T follicular helper cell (primary cell): ENCODE data around the gene ENDOD1.

ENCODE experiments used
- DNase-seq: peaks from one replicate; pipeline ENCODE4 v3.0.0-alpha.2; 2020; ENCODE audit warnings: low read depth

Gene ENDOD1

DNA sequence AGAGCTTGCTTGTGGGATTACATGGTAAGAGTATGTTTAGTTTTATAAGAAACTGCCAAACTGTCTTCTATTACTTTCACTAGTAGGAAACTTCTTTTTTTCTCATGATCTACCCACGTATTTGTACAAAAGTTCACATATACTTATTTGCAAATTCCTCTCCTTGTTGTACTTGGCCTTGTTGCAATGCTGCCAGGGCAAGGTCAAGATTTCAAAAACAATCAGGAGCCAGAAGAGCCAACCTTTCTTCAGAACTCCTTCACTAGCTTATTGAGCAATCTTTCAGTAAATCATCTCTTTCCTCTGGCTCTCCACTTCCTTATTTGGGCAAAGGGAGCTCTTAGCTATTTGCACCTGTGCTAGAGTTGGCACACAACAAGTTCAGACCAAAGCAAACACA lies 13.2 kb upstream of the ENDOD1 start:
- no peak for DNase-seq

DNA sequence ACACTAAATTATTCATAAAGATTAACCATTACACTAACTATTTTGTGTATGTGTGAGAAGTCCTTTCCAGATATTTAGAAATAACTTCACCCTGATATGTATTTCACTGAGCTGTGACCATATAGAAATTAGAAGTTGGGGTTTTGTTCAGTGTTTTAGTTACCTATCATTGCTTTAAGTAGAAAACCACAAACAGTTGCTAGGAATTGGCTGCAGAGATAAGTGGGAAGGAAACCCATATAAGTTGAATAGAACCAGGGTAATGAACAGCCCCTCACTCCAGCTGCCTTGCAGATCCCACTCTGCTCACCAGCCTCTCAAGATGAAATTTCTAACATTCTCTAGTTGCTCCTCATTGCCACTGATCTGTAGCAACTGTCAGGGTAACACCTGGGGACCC lies 12.7 kb upstream of the ENDOD1 start:
- no peak for DNase-seq

DNA sequence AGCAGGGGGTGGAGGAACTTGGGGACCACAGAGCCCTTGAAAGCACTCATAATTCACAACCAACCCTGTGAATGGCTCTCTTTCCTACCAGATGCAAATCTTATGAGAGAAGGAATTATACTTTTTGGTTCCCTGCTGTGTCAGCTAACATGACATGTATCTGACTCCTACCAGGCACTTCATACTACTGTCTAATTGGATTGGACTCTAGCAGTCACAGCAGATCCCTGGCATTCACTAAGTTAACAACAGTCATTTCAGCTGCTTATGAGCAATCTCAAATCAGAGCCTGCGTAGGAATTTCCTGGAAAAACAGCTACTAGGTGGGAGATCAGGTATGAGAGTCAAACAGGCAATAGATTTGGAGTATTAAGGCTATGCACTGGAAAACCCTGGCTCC lies 11.1 kb upstream of the ENDOD1 start:
- DNase-seq: no peak

DNA sequence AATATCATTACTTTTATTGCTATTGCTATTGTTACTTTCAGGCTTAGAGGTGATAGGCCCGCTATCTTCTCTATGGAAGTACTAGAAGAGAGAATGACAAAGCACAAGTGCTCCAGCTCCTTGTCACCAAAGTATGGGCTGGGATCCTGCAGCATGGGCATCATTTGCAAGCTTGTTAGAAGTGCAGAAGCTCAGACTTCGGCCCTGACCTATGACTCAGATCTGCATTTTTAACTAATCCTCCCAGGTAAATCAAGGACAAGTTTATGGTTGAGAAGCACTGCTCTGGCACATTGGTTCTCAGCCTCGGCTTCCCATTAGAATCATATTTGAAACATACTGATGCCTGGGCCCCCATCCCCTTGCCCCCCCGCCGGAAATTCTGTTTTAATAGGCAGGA lies 8.6 kb upstream of the ENDOD1 start:
- no peak for DNase-seq

DNA sequence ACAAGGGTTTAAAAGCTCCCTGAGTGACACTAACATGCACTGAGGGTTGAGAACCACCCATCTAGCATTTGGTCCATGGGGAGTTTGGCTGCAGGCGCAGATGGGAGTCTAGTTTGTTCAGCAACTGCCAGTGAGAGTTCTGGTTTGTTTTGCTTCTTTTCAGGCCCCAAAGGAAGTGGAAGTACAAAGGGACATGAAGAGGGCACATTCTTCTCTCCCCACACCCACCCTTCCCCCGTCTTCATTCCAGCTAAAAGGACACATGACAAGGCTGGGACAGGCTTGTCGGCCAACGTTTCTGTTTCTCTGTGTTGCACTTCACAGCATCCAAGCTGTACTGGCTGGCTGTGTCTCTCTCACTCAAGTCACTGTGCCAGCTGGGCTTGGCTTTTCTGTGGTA lies 8.2 kb upstream of the ENDOD1 start:
- DNase-seq: no peak

DNA sequence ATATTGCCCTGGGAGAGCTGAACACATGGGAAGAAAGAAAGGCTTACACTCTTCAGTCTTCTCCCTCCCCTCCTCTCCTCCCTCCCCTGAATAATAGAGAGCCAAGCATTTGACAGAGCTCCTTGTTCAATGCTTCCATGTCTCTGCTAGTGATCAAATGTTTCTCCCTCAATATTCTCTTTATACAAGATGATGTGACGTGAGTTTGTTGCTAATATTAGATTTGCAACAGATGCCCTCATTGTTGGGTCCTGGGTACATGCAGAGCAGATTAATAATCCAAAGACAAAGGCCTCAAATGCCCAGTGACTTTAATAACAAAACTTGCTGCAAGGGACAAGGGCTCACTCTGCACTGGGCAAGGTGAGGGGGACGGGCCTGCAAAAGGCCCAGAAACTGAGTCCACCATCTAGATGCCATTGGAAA lies 7.1 kb upstream of the ENDOD1 start:
- no peak for DNase-seq

DNA sequence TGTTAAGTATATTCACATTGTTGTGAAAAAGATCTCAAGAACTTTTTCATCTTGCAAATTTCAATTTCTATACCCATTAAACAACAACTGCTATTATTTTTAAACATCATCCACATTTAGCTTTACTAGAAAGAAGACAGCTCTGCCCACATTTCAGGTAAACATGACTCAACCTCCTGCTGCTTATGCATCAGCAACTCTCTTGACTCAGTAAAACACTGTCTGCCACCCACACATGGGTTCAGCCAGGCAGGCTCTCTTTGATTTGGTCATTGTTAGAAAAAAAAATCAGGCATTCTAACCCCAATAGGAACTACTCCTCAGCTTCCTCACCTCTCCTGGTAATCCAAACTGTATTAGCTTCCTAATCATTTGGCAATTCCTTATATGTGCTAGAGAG lies 5.1 kb upstream of the ENDOD1 start:
- DNase-seq: no peak

DNA sequence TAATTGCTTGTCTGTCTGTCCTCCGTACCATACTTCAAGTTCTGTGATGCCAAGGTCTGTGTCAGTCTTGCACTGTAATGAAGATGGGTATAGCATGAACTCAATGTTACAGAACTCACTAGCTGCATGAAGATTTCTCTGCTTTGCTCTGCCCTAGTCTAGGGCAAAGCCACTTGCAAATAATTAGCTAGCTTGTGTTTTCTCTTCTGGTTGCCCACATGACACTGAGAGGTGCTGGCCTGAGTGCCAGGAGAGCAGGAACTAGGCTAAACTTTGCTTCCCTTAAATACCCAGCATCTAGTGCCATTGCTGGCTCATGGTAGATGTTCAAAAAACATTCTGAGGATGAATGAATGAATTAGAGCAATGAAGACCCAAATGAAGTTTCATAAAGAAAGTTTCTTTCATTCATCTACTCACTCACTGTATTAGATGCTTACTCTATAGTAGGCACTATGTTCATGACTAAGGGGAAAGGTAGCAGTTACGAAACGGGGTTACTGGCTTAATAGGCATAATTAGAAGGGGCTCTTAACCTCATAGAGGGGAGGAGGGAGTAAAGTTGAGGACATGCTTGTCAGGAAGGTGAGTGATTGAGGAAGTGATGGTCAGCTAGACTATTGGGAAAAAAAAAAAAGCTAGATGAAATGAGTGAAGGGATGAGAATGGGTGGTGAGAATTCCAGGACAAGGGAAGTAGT lies 4.4 kb upstream of the ENDOD1 start:
- no peak for DNase-seq

DNA sequence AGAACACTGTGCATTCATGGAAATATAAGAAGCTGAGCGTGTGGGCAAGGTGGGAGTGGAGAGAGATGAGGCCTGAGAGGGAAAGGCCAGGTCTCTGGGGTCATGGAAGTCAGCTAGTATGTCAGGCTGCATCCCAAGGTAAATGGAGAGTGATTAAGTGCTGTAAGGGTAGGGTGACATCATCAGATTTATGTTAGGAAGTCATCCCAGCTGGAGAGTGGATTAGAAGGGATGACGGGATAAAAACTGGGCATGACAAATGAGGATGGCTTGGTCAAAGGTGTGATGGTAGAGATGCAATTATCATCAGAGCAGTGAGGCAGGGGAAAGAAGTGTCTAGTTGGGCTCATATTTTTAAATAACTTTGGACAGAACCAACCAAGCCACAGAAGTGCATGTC lies 3.5 kb upstream of the ENDOD1 start:
- no peak for DNase-seq

DNA sequence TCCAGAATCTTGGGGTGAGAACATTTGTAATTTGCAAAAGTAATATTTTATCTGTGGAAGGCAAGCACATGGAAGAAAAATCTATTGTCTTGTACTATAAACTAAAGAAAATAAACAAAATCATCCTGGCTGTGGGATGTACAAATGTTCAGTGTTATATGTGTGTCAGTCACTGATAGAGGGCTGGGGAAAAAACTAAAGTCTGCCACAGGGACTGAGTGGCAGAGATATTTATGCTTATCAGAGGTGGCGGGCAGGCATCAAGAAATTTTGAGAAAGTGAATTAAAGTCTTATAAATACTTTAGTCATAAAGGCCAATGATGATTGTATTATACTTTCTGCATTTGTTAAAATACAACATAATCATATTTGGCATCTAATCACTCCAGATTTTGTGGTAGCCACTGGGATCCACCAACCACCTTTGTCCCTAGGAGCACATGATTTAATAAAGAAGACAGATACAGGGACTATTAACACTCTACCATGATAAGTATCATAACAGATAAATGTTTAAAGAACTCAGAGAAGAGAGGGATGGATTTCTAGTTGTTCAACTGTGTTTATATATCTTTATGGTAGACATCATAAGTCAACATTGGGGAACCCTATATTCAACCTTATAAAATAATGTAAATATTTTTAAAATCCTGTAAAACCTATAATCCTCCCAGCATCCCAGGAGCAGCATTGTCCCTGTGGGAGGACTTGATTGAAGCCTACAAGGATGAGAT lies 2.6 kb upstream of the ENDOD1 start:
- DNase-seq: no peak

DNA sequence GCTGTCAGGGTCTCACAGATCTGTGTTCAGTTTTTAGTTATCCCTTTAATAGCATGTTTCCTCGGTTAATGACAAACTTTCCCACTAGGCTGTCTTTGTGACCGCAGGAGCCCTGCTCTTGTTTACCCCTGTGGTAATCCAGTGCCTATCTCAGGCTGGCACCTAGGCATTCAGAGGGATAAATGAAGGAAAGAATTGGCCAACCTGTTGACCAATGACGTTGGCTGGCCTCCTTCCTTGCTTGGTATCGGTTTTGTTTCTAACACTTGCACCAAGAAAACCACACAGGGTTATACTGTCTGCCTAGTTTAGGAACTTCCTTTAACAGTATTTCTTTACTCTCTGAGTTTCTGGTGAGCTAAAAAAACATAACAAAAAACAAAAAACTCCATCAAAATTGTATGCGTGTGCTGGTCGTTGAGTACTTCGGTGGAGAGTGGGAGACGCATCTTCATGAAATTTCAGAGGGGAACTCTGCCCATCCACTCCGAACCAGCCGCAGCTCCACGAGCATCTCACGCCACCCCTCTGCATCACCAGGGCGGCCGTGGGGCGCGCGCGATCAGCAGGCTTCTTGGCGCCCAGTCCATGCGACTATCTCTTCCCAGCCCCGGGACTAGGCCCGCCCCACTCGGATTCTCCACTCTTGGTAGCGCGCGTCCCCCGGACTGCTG lies 563 bp upstream of the ENDOD1 start:
- no peak for DNase-seq

DNA sequence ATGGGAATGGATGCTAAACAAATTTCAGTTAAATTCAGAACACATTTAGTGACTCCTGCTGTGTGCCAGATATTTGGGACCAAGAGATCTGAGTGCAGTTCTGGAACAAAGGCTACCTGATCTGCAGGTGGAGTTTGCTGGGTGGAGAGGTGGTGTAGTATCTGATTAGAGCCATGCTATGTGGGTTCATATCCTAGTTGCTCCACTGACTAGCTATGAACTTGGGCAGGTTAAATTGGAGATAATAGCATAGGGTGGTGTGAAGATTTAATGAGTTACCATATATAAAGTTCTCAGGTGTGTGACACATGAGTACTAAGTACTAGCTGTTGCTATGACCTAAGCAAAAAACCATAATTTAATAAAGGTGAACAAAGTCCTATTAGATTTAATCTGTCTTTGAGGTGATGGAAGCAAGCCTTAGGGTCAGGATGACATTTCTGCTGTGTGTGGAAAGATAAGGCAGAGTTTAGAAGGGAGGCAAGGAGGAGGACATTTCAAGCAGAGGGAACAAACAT lies 2.1 kb downstream of the ENDOD1 start:
- no peak for DNase-seq

DNA sequence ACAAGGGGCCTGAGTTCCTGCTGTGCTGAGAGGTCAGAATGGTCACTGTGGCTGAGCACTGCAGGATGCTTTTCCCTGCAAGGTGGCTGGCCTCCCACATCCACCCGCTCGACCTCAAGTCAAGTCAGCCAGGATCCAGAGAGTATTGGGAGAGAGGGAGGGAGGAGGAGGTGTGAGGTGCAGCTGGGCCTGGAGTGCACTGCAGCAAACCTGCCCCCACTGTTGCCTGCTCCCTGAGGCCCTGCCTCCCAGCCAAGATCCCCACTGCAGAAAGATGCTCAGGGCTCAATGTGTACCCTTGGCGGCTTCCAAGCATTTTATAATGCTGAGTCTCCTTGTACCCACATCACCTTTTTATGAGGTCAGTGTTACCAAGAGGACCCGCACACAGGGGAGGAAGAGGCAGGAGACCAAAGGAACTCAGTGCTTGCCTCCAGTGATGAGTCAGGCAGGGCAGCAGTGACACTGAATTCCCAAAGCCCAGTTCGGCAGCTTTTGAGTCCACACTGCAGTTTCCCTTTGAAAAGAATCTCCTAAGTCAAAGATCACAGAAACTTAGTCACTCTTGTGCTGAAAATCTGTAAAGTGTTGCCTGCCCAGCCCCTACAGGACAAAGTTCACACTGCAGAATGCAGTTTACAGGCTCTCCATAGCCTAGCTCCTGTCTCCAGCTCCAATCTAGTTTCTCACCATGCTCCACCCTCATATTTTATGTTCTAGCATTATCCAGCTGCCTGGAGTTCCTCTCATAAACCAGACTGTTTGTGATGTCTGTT lies 3.1 kb downstream of the ENDOD1 start:
- DNase-seq: no peak

DNA sequence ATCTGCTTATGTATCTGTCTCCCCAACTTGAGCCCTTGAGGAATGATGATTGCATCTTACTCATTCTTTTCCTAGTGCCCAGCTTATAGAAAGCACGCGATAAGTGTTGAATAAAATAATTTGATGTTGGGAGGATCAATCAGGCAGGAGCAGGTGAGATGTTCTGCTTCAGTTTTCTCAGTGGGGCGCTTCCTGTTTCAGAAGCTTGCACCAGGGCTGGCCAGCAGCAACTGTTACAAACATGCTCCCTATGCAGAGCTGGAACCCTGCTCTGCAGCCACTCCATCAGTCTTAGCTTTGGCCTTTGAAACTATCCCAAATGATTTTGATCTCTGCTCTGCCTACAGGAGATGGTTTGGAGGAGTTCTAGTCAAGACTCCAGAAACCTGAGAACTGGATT lies 3.9 kb downstream of the ENDOD1 start:
- no peak for DNase-seq

DNA sequence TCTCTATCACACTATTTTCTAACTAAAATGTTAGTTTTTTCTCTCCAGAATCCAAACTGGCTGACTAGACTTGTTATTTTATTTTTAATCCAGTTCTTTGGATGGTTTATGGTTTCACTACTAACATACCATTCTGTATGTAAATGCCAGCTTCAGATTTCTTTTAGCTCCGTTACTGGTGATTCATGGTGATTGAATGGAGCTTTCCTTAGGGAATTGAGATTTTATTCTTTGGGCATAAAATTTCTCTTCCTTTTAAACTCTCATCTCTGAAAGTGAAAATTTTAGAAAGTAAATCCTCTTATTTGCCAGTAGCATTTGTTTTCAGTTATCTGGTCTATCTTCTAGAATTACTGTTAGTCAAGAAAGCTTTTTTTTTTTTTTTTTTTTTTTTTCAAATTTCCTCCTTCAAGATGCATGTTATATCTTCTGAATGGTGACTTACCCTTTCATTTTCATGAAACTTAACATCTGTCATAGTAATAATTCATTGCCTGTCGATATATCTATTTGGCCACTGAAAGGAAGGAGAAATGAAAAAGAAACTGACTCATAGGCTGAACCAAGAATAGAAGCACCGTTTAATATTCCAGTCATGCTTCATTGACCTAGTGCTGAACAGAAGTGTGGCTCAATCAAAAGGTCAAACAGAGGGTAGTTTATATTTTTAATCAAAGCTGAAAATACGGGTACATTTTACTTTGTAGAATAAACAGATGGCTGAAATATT lies 6.4 kb downstream of the ENDOD1 start:
- no peak for DNase-seq

DNA sequence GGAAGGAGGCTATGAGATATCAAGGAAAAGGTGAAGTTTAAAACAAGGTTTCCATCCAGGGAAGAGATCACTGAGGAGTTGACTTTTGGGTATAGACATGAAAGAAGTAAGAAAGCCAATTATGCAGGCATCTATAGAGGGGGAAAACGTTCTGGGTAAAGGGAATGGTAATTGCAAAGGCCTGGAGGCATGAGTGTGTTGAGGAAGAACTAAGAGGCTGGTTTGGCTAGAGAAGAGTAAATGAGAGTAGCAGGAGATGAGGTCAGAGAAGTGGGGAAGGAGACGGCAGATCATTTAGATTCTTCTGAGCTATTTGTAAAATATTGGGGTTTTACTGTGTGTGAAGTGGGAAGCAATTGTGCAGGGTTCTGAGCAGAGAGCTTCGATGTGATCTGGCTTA lies 7.6 kb downstream of the ENDOD1 start:
- DNase-seq: no peak

DNA sequence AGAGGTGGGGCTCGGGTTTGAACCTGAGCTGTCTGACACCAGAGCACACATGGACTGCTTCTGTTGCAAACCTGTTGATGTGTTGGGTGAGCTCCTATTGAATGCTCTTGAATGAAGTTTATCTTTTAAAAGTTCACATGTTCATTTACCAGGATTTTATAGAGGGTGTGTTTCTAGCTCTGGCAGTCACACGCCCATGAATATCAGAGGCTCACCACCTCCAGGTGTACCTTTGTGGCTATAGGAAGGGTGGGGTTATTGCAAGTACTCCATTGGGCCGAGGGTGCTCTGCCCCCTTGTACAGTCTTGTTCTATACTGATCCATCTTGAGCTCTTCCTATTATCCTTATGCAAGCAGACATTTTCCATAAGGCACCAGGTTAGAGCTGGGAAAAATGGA lies 9.2 kb downstream of the ENDOD1 start:
- DNase-seq: no peak

DNA sequence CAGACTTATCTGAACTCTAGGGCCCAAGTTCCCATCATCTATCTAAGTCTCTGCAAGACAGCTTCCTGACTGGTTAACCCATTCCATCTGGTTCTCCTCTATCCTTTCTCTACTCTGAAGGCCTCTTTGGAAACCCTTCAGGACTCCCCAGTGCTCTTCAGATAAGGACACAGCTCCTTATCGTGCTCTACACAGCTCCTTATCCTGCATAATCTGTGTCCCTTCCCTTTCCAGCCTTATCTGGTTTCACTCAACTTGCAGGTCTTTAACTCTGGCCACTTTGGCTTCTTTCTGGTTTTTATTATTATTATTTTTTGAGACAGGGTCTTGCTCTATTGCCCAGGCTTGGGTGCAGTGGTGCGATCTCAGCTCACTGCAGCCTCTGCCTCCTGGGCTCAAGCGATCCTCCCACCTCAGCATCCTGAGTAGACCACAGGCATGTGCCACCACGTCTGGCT lies 10.6 kb downstream of the ENDOD1 start:
- no peak for DNase-seq

DNA sequence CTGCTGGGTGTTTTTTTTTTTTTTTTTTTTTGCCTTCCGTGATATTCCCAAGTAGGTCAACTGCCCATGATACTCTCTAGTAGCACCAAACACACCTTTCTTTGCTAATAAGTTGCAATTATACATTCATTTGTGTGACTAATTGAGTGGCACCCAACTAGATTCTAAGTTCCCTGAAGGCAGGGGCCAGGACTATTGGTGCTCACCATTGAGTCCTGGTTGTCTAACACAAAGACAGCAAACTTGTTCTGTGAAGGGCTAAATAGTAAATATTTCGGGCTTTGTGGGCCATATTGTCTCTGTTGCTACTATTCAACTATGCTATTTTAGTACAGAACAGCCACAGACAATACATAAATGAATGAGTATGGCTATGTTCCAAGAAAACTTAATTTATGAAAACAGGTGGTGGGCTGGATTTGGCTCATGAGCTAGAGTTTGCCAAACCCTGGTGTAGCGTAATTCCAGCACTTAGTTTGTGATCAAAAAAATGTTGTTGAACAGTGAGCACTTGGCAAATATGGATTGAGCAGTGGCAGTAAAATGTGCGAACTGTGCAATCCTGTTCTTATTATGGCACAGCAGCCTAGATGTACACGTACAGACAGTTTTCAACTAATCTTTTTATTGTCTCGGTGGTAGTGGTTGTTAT lies 11.3 kb downstream of the ENDOD1 start:
- no peak for DNase-seq

DNA sequence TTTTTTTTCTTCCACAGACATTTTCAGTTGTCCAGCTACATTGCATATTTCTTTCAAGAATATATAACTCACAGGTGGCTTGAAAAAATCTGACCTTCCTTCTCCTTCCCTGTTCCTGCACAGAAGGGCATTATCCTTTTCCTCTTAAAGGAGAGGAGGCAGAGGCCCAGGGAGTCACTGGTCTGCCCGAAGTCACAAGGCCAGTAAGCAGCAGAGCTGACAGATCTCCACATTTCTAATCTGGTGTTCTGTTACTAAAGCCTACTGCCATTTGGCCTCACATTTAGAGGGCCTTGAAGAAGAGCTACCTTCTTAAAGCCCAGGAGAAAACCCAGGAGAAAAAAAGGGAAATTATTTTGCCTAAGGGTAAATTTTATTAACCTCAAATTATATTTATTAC lies 12.3 kb downstream of the ENDOD1 start:
- no peak for DNase-seq

DNA sequence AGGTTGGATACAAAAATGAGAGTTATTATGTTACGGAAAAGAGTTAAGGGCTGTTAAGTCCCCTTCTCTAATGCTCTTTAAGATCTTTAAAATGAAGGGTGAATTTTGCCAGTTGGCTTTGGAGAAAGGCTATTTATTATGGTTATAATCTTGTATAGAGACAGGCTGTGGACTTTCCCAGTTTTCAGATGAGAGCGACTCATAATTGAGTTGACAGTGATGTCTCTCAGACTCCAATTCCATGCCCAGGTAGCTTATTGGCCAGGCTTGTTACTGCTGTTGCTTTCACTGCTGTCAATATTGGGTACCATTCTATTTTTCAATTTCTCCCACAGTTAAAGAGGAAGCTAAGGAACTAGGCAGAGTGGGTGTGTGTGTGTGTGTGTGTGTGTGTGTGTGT lies 13.1 kb downstream of the ENDOD1 start:
- DNase-seq: no peak
